Spleen (tissue), 7 donors: ENCODE results near the gene PALLD.

Experiments
- CTCF ChIP-seq, 11 experiments: fragments of 200-600 bp in 7 of 11; fragments of 450-650 bp in 4 of 11; sonication (generic) in 4 of 11; IDR thresholded peaks in 8 of 11; conservative IDR thresholded peaks in 3 of 11; 1 replicate in 7 of 11; 2 replicates in 4 of 11; pipeline versions ENCODE4 v1.4.0 to v1.8.0; 2016 to 2021; ENCODE audit warnings: antibody characterized with exemption in 11 of 11, inconsistent platforms in 4 of 11, mild to moderate bottlenecking in 1 of 11
- POLR2A ChIP-seq, 3 donors: fragments of 450-650 bp; IDR thresholded peaks; one replicate each; pipeline ENCODE4 v1.5.1; 2017; ENCODE audit warnings: antibody characterized with exemption in 3 of 3, mild to moderate bottlenecking in 1 of 3
- POLR2AphosphoS5 ChIP-seq, 3 donors: sonication (generic); formaldehyde crosslinking; IDR thresholded peaks; one replicate each; pipeline ENCODE4 v1.5.1; 2017; ENCODE audit warnings: antibody characterized with exemption in 3 of 3
- donor health status: DM: no; HTN: no; CAD: no; lungs with moderate emphysema.
- donor health status: DM: no; HTN: no; CAD: no.
- donor health status: DM: no; HTN: no; CAD: no.

- TF ChIP-seq POLR2AphosphoS5 (IDR thresholded peaks at IDR 0.05) (no peak), CTCF (IDR thresholded peaks at IDR 0.05 in 8 of 11, conservative IDR thresholded peaks at IDR 0.05 in 3 of 11) (no peak), POLR2A (IDR thresholded peaks at IDR 0.05) (no peak)
Observed at GRCh38 chr4:168615294-168616065, 118.6 kb downstream of the PALLD start.
